Activated gamma-delta T cell treated with anti-CD3 and anti-CD28 coated beads, Interleukin-2, amount 50 U/mL, for 16 hours (primary cell): Measurements from ENCODE around the gene NRP2.

ENCODE experiments used
- DNase-seq: peaks from one replicate; pipeline ENCODE4 v3.0.0-alpha.2; 2020; ENCODE audit warnings: low read depth

NRP2 gene

DNA sequence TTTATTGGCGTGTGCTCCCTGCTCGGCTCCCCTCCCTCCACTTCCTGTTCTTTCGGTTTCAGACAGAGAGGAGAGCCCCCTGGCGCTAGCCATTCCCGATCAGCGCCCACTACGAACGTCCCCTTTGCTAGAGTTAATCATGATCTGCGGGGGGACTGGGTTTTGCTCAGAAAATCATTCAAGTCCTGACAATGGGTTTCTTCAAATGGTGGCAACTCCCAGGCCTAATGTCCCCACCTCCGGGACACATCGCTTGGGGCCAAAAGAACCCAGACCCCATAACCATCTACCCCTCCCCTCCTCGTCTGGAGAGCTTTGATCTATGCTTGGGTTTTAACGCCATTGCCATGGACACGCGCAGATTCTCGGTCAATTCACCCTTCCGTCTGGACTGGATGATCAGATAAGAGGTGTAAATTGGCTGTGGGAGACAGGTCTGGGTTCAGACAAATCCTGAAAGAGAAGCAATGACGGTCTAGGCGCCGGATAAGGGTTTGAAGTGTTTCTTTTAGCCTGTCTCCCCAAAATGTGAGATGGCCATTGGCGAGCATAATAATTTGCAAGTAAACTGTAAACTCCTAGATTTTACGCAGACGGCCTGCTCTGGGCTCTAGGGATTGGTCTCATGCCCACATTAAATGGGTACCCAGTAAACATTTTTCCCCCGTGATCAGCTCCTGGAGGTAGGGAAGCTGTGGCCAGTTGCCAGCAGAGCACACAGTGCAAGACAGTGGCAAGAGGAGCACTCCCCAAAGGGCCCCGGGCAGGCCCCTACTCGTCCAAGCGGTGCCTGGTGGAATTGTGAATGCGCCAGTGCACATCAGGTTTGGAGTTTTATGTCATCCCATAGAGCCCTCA is 4.7 kb downstream of the NRP2 start:
- no peak for DNase-seq

DNA sequence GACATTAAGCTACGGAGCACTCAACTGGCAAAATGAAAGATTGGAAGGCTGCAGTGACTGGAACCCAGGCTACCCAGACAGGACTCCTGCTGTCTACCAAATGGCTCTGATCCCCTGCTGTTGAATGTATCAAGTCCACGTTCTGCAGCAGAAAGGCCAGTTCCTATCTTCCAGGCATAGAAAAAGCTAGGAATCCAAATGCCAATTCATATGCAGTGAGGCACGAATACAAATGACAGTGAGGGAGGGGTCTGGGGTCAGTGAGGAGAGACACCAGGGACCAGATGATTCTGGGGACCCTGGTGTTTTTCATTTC is 5.3 kb downstream of the NRP2 start:
- no peak for DNase-seq

DNA sequence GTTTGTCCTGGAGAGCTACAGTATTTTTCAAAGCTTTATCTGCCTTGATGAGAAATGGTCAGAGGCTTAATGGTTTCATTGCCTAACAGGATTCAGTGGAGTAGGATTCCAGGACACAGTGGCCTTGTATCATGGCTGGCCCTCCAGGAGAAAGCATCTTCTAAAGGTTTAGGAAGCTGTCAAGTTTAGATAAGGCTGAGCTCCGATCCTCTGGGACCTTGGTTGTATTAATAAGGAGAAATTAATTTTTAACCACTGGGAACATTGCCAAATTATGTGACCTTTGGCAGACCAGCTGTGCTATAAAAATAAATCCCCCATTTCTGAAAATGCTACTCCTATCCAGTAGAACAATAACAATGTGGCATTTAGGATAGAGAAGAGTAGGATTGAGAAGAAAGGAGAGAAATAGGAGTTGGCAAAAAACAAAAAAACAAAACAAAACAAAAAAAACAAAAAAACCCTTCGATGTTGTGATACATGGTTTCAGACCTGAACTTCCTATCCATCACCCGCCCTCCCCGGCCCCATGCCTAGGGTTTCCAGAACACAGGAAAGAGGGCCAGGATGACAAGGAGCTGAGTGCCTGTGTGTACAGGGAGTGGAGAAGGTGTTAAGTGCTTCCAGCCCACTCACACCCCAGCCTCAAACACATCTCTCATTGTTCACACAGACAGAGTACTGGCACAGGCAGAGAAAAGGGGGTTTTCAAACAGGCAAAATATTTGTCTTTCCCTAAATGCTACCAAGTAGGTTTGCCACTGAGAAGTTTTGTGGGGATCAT is 6.3 kb downstream of the NRP2 start:
- no peak for DNase-seq

DNA sequence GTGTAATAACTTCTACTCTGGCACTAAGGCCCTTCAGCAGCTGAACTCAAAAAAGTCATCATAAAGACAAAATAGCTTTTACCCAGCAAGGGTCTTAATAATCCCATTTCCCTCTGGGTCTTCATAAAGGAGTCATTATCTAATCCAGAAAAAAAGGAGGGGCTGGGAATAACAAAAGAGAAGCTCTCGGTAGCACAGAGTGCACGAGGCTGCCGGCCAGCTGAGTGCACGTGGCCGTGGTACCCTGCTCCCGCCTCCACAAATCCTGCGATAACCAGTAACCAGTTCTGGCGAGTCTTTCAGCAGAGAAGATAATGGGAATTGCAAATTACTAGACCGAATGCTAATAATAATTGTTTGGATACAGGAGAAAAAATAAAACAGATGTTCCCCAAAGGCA is 7.5 kb downstream of the NRP2 start:
- no peak for DNase-seq

DNA sequence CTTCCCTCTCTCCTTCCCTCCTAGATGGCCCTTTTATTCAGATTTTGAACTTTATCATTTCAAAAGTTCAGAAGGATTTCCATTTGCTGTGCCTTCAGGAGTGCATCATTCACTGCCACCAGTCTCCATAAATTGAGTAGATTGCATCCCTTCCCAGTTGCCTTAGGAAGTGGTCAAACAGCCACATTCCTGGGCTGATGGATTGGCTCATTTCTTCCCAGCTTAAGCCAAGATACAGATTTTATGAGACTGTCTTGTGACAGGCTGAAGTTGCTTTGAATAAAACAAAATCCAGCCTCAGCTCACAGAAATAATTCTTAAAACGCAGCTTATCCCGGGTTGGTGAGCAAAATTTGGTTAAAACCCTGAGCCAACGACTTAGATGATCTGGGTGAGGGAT is 9.8 kb downstream of the NRP2 start:
- DNase-seq, result no peak

DNA sequence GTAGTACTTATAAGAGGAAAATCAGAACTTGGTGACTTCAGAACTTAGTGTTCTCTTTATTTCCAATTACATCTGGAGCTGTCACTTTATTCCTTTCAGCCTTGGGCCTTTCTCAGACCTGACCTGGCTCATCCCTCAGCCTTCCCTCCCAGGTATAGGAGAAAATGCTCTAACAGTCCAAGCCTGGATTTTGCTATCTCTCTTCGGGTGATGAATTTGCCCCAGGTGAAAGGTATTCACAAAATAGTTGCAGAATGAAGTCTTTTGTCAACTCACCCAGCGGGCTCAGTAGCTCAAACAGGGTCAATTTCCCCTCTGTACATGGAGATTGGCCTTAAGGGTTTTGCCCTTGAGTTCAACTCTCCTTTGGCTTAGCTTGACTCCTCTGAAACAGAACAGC is 12.0 kb downstream of the NRP2 start:
- no peak for DNase-seq

DNA sequence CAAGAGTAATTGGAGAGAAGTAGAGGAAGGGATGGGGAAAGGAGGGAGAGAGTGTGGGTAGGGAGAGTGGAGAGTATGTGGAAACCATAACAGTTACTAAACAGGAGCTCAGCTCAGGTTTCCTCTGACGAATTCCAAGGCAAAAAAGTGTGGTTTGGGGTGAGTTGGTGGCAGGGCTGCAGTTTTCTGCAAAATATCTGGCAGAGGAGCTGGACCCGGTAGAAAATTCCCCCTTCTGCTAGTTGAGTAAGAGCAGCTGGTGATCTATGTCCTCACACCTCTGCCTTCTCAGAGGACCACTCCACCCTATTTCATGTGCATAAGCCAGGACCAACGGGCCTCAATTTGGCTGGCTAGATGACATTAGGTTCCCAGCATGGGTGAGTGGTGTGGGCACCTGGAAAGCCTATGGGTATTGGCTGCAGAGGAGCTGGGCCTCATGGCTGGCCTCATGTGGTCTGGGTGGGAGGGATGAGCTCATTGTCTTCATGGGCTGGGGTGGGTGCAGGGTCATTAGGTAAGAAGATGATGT is 13.2 kb downstream of the NRP2 start:
- no peak for DNase-seq

DNA sequence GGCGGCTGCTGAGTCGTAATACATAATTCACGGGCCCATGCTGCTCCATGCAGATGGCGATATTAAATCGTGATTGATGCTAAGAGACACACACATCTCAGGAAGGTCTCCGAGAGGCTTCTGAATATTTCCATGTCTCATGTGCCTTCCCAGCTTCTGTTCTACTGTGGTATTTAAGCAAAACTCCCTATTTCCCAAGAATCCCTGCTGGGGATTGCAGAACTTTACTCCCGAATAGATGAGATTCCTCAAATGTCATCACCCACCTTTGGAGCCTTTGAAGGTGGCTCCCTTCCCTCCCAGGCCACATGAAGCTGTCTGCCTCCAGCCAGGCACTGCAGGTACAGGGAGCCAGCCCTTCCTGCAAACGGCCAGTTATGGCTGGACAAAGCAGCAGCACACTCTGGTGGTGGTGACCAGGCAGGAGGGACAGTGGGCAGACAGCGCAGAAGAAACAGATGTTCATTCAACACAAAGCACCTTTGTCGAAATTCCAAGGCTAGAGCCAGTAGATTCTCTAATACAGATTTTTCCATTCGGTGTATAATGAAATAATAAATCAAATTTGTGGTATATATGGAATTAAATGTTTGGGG is 14.1 kb downstream of the NRP2 start:
- no peak for DNase-seq

DNA sequence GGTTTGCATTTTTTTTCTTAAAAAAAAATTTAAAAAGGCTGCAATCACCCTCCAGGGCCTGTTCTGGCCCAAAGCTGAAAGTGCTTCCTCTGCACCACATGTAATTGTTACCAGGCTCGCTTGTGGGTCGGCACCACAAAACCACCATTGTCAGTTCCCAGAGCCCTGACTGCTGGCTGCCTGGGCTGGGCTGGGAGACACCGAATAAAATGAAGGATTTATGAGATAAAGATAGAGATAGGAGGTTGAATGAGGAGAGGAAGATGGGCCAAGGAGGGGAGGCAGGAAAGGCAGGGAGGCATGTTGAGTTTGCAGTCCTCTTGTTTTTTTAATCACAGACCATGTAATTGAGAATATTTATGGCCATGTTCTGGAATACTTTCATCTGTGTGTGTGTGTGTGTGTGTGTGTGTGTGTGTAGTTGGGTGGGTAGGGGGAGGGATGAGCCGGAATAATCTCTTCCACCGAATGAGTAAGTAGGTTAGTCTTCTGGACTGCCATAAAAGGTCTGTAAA is 14.7 kb downstream of the NRP2 start:
- no peak for DNase-seq

DNA sequence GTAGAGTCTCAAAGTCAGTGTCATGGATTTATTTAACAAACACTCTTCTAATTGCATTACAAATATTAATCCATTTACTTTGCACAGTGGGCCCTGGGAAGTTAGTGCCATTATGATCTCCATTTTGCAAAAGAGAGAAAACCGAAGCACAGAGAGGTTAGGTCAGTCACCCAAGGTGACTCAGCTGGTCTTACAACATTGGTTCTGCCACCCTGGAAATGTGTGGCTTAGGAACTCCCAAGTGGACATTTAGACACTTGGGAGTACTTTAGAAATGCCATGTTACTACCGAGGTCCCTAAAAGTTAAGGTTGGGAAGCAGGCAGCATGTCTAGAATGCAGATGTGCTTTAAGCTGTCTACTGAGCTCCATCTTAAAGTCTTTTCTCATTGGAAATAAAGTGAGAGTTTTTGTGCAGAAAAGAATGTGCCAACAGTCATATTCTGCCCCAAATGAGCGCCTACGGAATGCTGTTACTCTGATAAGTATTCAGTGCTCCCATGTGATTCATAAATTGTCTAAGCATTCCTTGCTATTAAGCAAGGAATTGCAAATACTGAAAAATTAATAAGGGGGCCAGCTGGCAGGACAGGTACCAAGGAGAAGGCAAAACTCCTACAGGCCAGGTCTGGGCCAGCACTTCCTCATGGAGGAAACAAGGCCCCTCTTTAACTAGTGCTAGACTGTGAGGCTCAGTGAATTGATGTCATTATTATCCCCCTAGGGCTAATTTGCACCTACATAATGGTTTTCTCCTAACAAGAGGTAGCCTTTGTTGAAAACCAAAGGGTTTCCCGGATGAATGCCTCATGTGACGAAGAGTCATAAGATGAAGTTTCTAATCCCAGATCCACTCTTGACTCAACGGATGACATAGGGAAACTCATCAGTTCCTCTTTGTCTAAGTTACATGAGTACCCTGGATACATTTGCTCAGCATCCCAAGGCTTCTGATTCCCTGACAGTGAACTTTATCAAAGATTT is 16.3 kb downstream of the NRP2 start:
- no peak for DNase-seq

DNA sequence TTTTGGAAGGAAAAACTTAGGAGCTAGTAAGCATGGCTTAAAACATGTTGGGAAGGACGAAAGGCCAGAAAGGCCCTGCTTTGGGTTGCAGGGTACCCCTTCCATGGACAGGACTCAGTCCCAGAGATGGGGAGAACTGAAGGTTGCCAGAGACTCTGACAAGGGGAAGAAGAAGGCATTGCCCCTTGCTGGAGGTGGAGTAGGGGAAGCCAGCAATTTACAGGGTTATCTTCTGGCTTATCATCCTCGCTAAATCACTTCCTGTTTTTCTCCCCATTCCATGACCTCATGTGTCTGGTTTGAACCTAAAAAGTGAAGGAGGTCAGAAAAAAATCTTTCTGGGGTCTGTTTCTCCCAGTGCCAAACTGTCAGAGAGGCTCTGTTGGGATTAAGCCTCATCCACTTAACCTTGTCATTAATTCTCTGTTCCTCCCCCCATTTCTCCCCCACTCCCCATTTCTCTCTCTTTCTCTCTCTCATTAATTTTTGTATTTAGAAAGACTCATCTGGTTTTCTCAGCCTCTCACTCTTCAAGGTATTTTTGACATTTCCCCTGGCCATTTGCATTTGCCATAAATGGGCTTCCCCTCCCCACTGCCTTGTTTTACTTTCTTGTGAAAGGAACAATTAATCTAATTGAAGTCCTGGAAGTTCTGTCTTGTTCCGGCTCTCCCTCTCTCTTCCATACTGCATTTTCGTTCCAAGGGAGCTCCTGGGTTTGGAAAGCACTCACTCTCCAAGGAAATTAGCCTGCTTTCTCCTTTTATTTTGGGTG is 17.4 kb downstream of the NRP2 start:
- no peak for DNase-seq

DNA sequence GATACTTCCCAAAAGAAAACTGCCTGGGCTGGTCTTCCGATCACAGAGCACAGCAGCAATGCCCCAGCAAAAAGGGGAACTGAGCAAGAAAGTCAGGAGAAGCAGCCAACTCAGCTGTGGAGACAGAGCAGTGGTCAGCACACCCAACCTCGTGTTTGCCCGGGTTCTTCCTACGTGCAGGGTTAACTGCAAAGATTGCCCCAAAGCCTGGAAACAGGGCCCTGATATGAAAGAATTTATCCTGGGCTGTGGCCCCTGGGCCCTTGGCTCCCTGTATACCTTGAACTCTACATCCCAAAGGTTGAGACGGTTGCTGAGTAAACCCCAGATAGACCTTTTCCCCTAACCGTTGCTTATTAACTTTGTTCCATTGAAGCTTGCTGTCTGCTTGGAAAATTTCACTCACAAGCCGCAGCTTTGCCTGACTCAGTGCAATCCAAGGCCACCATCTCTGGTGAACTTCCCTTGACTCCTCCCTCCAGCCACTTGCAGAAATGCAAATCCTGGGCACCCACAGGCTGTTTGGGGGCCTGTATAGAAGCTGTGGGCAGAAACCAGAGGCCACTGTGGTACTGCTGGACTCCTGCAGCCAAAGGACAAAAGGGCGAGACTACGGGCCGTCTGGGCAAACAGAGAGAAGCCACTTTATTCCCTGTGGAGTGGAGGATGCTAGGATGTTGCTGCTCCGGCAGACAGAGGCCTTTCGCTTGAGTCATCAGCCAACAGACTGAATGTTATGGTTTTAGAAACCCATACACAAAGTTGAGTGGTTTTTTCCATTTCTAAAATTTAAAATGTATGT is 18.2 kb downstream of the NRP2 start:
- DNase-seq, result no peak

DNA sequence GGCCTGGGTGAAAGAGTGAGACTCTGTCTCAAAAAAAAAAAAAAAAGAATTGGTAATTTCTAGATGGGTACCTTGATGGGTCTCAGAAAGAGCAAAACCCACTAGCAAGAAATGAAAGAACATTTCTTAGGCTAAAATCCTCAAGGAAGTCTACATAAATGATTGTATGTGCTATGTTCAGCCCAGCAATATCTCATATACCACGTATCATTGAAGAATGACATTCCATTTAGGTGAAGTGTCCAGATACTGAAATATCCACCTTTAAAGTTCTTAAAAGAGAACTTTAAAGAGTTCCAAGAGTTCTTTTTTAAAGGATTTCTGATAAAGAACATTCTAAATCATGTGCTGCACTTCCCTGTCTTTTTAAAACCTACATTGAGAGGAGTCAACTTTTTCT is 19.2 kb downstream of the NRP2 start:
- DNase-seq, result no peak

DNA sequence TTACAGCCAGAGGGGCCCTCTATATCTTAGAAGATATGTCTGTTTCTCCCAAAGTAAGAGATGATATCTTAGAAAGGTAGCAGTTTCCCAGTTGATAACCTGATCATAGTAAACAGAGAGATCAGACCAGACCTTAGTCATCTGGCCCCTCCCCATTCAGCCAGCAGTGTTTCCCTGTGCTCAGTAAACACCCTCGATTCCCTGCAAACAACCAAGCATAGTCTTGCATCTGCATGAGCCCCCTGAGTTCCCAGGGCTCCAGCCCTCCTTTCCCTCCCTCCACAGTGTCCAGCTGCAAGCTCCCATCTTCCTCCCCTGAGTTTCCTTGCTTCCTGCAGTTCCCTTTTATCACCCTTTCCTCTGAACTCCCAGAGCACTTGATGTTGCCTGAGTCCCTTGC is 20.3 kb downstream of the NRP2 start:
- DNase-seq, result no peak

DNA sequence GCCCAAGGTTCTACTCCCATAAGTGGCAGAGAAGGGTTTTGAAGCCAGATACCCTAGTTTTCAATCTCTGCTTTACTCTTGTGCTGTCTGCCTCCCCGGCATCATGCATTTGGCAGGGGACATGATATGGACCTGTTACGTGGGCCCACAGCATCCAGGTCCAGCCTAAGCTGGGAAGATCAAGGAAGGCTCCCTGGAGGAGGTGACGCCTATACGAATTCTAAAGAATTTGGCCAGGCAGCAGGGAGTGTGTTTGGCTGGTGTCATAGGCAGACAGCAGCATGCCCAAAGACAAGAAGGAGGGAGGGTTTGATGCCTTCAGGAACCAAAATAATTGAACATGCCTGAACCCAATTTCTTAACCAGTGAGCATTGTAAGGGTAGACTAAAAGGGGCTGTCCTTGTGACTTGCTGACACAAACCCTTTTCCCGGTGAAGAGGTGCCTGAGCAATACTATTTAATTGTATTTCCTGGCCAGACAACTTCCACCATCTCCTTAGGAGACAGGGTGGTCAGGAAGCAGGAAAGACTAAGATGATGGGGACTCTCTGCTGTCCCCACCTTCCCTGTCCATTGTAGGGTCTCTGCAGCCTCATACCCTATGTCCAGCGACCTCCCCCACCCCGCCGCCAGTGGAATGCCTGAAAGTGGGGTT is 21.3 kb downstream of the NRP2 start:
- DNase-seq, result no peak

DNA sequence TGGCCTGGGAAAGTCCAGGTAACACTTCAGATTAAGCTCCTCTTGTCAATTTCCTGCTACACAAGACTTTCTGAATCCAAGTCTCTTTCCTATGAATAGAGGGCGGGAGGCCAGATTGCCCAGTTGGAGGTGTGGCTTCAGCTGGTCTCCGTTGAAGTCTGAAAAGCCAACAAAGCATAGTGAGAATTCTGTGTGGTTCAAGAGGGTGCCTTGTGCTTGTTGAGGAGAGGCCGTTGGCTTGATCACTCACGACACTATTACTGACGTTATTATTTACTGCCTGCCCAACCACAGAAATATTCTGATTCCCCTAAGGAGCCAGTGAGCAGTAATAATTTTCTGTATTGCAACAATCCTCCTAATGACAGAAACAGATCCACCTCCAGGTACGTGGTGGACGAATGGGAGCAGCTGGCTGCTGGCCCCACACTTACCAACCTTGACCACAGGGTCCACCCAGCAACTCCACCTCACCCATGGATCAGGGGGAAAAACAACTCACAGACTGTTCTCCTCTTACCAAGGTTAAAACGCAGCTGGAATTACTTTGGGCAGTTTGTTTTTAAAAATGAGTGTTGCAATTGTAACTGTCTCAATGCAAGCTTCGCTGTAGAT is 21.9 kb downstream of the NRP2 start:
- DNase-seq, result no peak

DNA sequence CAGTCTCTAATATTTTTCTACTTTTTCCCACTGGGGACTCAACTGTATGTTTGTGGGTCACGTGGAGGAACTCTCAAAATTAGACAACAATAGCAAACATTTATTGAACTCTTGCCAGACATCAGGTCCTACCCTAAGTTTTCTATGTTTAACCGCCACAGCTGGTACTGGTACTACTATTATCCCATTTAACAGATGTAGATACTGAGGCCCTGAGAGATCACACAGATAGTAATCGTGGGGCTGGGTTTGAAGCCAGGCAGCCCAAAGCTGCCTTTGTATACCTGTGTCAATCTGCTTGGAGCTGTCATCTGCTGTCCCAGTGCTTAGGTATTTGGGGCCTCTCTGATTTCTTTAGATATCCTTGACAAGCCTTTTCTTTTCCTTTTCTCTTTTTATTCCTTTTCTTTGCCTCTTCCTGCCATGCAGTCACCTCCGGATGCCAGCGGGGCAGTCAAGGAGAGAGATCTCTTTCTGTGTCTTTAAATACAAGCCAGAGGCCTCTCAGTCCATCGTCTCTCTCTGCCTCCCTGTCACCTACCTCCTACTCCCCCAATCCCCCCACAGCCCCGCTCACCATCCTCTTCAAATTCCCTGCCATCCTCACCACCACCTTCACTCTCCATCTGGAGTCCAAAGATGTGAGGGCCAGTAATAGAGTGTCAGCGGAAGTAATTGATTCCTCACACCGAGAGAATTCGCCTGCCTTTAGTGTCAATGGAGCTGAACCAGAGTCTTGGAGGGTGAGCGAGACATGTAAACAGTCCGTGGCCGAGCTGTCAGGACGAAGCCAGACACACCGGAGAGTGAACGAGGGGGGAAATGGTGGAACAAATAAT is 23.4 kb downstream of the NRP2 start:
- no peak for DNase-seq

DNA sequence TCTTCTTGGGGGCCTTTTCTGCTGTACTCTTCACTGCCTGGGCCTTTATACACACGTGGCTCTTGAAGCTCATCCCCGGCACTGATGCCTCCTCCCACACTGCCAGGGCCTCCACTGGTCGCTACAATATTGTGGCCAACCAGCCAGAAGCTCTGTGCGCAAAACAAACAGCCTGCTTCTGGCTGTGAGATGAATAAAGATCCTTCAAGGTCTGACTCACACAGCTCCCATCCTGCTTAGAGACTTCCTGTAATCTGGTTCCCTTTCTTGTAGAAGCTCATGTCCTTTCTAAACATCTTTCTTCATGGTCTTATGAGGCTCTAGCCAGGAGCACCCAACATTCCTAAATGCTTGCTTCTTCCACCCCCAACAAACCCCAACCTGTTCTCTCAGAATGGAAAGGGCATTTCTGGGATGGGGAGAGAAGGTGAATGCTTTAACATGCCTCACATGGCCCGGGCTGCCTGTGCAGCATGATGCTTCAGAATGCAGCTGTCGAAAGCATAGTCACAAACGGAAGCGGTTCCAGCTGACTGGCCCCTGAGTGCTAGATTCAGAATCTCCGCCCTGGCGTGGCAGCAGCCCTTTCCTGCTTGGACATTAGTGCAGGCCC is 24.6 kb downstream of the NRP2 start:
- DNase-seq, result no peak
